ENCODE measurements around the gene SUPT20HL1.

- no peak for TF ChIP-seq CTCF (conservative IDR thresholded peaks at IDR 0.05; ENCODE audit: low read depth, low read length)
- no peak for TF ChIP-seq POLR2A (IDR thresholded peaks at IDR 0.05; ENCODE audit: low read depth, low read length)
- TF ChIP-seq CEBPB (IDR thresholded peaks at IDR 0.05; ENCODE audit: low read depth, low read length): no peak
- no peak for TF ChIP-seq MAZ (IDR thresholded peaks at IDR 0.05; ENCODE audit: borderline replicate concordance, low read depth, low read length)
- TF ChIP-seq RFX5 (IDR thresholded peaks at IDR 0.05; ENCODE audit: low read depth, low read length): no peak
- no peak for TF ChIP-seq RAD21 (IDR thresholded peaks at IDR 0.05; ENCODE audit: low read length)
- no peak for TF ChIP-seq ELK1 (IDR thresholded peaks at IDR 0.05; ENCODE audit: borderline replicate concordance, low read depth, low read length)
- TF ChIP-seq MXI1 (IDR thresholded peaks at IDR 0.05; ENCODE audit: borderline replicate concordance, low read depth, low read length): no peak
Observed at GRCh38 chrX:24399550-24399949, 39.1 kb downstream of the SUPT20HL1 start.

Data from IMR-90 (cell line).